ENCODE data around the gene ADCY1.

DNA sequence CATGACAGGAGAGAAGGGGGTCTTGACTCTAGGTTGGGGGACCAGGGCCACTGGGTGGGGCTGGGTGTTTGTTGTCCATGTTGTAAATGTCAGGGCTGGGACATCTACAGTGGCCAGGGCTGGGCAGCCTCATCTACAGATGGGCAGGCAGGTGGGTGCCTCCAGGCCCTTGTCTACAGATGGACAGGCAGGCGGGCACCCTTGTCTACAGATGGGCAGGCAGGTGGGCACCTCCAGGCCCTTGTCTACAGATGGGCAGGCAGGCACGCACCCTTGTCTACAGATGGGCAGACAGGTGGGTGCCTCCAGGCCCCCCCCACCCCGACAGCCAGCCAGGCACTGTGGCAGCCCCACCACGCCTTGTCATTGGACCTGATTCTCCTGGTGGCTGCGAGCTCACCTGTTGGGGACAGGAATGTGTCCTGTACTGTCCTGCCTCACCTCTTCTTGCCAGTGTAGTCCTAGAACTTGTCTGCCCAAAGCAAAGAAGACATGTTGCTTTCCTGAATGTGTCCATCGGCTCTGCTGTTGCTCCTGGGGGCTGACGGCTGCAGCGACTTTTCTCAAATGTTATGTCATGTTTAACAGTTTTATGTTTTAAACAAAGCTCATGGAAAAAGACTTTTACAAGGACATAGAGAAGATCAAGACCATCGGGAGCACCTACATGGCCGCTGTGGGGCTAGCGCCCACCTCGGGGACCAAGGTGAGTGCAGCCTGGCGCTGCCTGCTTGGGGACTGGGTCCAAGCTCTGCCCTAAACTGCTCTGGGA is 129.9 kb downstream of the ADCY1 start:
- TF ChIP-seq, protein P1, sequence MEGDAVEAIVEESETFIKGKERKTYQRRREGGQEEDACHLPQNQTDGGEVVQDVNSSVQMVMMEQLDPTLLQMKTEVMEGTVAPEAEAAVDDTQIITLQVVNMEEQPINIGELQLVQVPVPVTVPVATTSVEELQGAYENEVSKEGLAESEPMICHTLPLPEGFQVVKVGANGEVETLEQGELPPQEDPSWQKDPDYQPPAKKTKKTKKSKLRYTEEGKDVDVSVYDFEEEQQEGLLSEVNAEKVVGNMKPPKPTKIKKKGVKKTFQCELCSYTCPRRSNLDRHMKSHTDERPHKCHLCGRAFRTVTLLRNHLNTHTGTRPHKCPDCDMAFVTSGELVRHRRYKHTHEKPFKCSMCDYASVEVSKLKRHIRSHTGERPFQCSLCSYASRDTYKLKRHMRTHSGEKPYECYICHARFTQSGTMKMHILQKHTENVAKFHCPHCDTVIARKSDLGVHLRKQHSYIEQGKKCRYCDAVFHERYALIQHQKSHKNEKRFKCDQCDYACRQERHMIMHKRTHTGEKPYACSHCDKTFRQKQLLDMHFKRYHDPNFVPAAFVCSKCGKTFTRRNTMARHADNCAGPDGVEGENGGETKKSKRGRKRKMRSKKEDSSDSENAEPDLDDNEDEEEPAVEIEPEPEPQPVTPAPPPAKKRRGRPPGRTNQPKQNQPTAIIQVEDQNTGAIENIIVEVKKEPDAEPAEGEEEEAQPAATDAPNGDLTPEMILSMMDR (IDR thresholded peaks at IDR 0.05) = no peak
- TF ChIP-seq POLR2A (IDR thresholded peaks at IDR 0.05) = no peak
- TF ChIP-seq POLR2AphosphoS5 (IDR thresholded peaks at IDR 0.05) = no peak
